Body of pancreas (tissue), 4 donors: ENCODE measurements around the gene MPZL1.

ENCODE experiments used
- CTCF ChIP-seq, 7 experiments: fragments of 450-650 bp in 4 of 7; fragments of 200-600 bp in 3 of 7; sonication (generic) in 3 of 7; IDR thresholded peaks; one replicate each; pipeline ENCODE4 v1.5.1; 2016 to 2019; ENCODE audit warnings: antibody characterized with exemption in 7 of 7
- POLR2A ChIP-seq, 3 donors: fragments of 450-650 bp; IDR thresholded peaks; one replicate each; pipeline ENCODE4 v1.6.1; 2016; ENCODE audit warnings: antibody characterized with exemption in 3 of 3, mild to moderate bottlenecking in 2 of 3

GRCh38 chr1:167720965-167721616 is 691 bp upstream of the MPZL1 start:
- TF ChIP-seq CTCF (IDR thresholded peaks at IDR 0.05) (peak in 5 of 7 experiments; percentile 9 to 48 (median 38)), POLR2A (IDR thresholded peaks at IDR 0.05) (no peak)
